RWPE2 (cell line): ENCODE measurements around the gene SVIL.

Experiments
- ATAC-seq: fragments of 200-7000 bp; cut with Tn5 transposase; 3 replicates; pipeline ENCODE4 v1.9.1; 2021; ENCODE audit warnings: low read depth
- DNase-seq: peaks from one replicate; pipeline ENCODE4 v3.0.0-alpha.2; 2020; ENCODE audit warnings: low spot score
- H3K27ac ChIP-seq: fragments of 450-650 bp; 2 replicates; pipeline ENCODE4 v1.5.1; 2017; ENCODE audit warnings: mild to moderate bottlenecking; ENCODE audit not compliant: poor library complexity, severe bottlenecking
- H3K27me3 ChIP-seq: fragments of 250-450 bp; sonication (Bioruptor Pico); 2 replicates; pipeline ENCODE4 v1.5.1; 2021; ENCODE audit warnings: mild to moderate bottlenecking, moderate library complexity; ENCODE audit not compliant: insufficient read depth, poor library complexity, severe bottlenecking
- H3K36me3 ChIP-seq: fragments of 250-450 bp; sonication (Bioruptor Pico); 2 replicates; pipeline ENCODE4 v1.5.1; 2020; ENCODE audit warnings: low read depth, mild to moderate bottlenecking, moderate library complexity
- H3K4me1 ChIP-seq: fragments of 250-450 bp; sonication (Bioruptor Pico); 2 replicates; pipeline ENCODE4 v1.5.1; 2021; ENCODE audit warnings: mild to moderate bottlenecking, moderate library complexity; ENCODE audit not compliant: insufficient read depth, poor library complexity, severe bottlenecking
- H3K4me3 ChIP-seq: fragments of 250-450 bp; sonication (Bioruptor Pico); 2 replicates; pipeline ENCODE4 v1.5.1; 2021; ENCODE audit warnings: mild to moderate bottlenecking, moderate library complexity; ENCODE audit not compliant: severe bottlenecking
- H3K9me3 ChIP-seq: fragments of 250-450 bp; sonication (Bioruptor Pico); 2 replicates; pipeline ENCODE4 v1.5.1; 2021; ENCODE audit warnings: mild to moderate bottlenecking, moderate library complexity; ENCODE audit not compliant: severe bottlenecking
- CTCF ChIP-seq: fragments of 450-650 bp; IDR thresholded peaks from one replicate; pipeline ENCODE4 v1.5.1; 2017; ENCODE audit warnings: mild to moderate bottlenecking, moderate library complexity; ENCODE audit not compliant: poor library complexity, severe bottlenecking

SVIL gene

DNA sequence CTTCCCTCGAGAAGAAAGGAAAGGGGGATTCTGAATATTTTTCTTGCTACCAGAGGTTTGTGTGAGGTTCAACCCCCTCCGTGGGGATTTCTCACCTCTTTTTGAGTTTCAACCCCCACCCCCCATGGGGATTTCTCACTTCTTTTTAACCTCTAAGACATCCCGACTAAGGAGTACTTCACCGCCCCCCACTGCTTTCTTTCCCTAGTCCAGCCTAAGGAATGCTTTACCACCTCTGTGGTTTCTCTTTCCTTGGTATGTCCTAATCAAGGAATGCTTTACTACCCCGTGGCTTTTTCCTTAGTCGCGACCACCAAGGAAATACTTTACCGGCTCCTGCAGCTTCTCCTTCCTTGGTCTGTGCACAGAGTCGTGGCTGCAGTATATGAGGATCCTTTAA is 196.5 kb downstream of the SVIL start:
- TF ChIP-seq CTCF, result no peak
- Histone ChIP-seq H3K27ac (peak overlapping the region; percentile 21), H3K4me3 (no peak overlapping the region), H3K4me1 (peaks cover 7% of the 10 kb centered on the region), H3K27me3 (peaks cover 4% of the 10 kb centered on the region), H3K9me3 (peaks cover 7% of the 10 kb centered on the region), H3K36me3 (peaks cover 3% of the 10 kb centered on the region; the same call in 1 of the 2 replicates)
- DNase-seq (no peak), ATAC-seq (no peak)

DNA sequence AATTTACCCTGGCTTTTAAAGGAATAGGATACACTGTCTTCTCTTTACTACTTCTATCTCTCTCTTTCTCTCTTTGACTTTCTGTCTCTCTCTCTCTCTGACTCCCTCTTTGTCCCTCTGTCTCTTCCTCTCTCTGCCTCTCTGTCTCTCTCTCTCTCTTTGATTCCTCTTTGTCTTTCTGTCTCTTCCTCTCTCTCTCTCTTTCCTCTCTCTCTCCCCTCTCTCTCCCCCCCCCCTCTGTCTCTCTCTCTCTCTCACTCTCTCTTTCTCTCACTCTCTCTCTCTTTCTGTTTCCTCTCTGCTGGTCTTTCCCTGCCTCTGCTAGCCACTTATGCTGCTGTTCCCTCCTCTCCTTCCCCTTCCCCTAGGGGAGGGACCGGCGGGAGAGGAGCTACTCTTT is 196.9 kb downstream of the SVIL start:
- H3K27me3 ChIP-seq, result peaks cover 4% of the 10 kb centered on the region
- no peak for TF ChIP-seq CTCF
- H3K27ac ChIP-seq, result peak overlapping the region; percentile 21
- H3K4me3 ChIP-seq, result no peak overlapping the region
- H3K4me1 ChIP-seq, result peaks cover 7% of the 10 kb centered on the region
- H3K36me3 ChIP-seq, result peaks cover 3% of the 10 kb centered on the region; the same call in 1 of the 2 replicates
- DNase-seq (no peak), ATAC-seq (no peak)
- peaks cover 7% of the 10 kb centered on the region for H3K9me3 ChIP-seq

DNA sequence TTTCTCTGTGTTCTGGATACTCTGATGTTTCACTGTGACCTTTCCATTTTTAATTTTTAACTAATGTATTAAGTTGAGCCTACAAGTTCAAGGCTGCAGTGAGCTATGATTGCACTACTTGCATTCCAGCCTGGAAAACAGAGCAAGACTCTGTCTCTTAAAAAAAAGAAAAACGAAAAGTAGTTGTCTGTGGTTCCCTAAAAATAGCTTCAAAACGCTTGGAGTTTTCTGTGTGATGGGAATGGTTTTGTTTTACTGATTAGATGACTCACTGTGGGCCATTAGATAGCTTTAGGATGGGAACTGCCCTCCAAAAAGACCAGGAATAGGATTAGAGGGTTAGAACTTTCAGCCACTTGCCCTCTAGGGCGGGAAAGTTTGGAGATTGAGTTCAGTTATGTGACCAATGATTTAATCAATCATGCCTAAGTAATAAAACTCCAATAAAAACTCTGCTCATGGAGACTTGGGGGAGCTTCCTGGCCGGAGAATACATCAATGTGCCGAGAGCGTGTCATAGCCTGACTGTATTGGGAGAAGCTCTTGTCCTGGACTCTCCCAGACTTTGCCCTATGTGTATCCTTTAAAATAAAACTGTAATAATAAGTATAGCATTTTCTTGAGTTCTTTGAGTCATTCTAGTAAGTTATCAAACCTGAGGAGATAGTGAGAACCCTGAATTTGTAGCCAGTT is 198.8 kb downstream of the SVIL start:
- Histone ChIP-seq H3K4me3 (no peak overlapping the region), H3K9me3 (peaks cover 7% of the 10 kb centered on the region), H3K27me3 (peaks cover 4% of the 10 kb centered on the region), H3K27ac (no peak overlapping the region), H3K4me1 (peaks cover 7% of the 10 kb centered on the region), H3K36me3 (peaks cover 3% of the 10 kb centered on the region; the same call in 1 of the 2 replicates)
- no peak for ATAC-seq
- TF ChIP-seq CTCF, result no peak
- no peak for DNase-seq

DNA sequence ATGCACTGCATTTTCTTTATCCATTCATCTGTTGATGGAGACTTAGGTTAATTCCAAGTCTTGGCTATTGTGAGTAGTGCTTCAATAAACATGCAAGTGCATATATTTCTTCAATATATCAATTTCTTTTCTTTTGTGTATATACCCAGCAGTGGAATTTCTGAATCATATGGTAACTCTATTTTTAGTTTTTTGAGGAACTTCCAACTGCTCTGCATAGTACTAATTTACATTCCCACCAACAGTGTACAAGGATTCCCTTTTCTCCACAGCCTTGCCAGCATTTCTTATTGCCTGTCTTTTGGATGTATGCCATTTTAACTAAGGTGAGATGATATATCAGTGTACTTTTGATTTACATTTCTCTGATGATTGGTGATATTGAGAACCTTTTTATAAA is 200.7 kb downstream of the SVIL start:
- ATAC-seq (no peak), DNase-seq (no peak)
- Histone ChIP-seq H3K9me3 (peaks cover 7% of the 10 kb centered on the region), H3K27me3 (peaks cover 4% of the 10 kb centered on the region), H3K4me3 (no peak overlapping the region), H3K36me3 (peaks cover 7% of the 10 kb centered on the region), H3K27ac (no peak overlapping the region), H3K4me1 (peaks cover 7% of the 10 kb centered on the region)
- TF ChIP-seq CTCF, result no peak

DNA sequence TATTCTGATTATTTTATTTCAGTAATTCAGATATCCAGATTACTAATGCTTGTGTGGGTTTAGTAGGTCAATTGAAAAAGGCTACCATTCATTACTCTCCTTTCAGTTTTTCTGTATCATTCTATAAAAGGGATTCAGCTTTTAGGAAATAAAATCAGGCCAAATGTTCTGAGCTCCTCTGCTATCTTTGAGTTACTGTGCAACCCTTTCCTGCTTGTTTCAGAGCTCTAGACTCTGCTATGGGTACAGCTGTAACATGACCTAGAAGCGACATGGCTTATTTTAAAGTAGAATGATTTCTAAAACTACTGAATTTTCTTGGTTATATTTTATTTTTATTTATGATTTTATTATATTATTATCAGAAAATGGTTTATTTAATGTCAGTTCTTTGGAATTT is 203.1 kb downstream of the SVIL start:
- no peak overlapping the region for H3K27ac ChIP-seq
- no peak for TF ChIP-seq CTCF
- H3K36me3 ChIP-seq, result peaks cover 7% of the 10 kb centered on the region
- H3K4me3 ChIP-seq, result no peak overlapping the region
- no peaks in the 10 kb centered on the region for H3K4me1 ChIP-seq
- no peak for DNase-seq
- no peaks in the 10 kb centered on the region for H3K9me3 ChIP-seq
- peaks cover 4% of the 10 kb centered on the region for H3K27me3 ChIP-seq
- no peak for ATAC-seq
